Measurements from ENCODE around the gene INSM1. TPM values are rescaled to one million over a fixed set of nuclear protein-coding genes. Genes with fewer than 3 reads are reported as not detected.

The INSM1 gene
- total RNA-seq, 1 experiment from 2014 or later, result 0.05 TPM

- intact Hi-C loops (cut with micrococcal nuclease; ENCODE audit: unreplicated experiment), result loop anchor here (10.0 kb wide), 1 partner anchor 282 kb away; no protein-coding TSS in a partner anchor
- Histone ChIP-seq H3K4me1 (ENCODE audit: control insufficient read depth, insufficient read depth, low read length) (peaks cover 3% of the 10 kb centered on the region), H3K4me3 (ENCODE audit: low read depth in 2 of 2, low read length in 2 of 2) (no peak overlapping the region), H3K36me3 (ENCODE audit: control insufficient read depth, insufficient read depth, low read length) (no peaks in the 10 kb centered on the region), H3K27ac (ENCODE audit: low read length) (no peak overlapping the region), H3K9me3 (ENCODE audit: control insufficient read depth, insufficient read depth, low read depth, low read length) (no peaks in the 10 kb centered on the region), H3K27me3 (ENCODE audit: control insufficient read depth, insufficient read depth, low read length) (peaks cover 38% of the 10 kb centered on the region)
- ATAC-seq (no peak), DNase-seq (ENCODE audit: low read depth, low spot score) (no peak)
- in situ Hi-C loops (cut with HindIII; ENCODE audit: low pct_unique_long_range_greater_than_20kb, low sequenced_read_pairs), result no loop called here
- CTCF ChIA-PET, result no interaction called here
- BruUV-seq (replicated peaks), result no TSS peak
- POLR2A ChIA-PET, result no interaction called here
- no peak for TF ChIP-seq POLR2AphosphoS5 (IDR thresholded peaks at IDR 0.05; ENCODE audit: low read depth, low read length)
- TF ChIP-seq REST (IDR thresholded peaks at IDR 0.05; ENCODE audit: insufficient read depth in 1 of 2, low read depth in 2 of 2, low read length in 1 of 2), result no peak
- TF ChIP-seq SIN3A (IDR thresholded peaks at IDR 0.05; ENCODE audit: borderline replicate concordance, insufficient read depth, low read depth, low read length), result no peak
- no peak for TF ChIP-seq TCF7L2 (IDR thresholded peaks at IDR 0.05; ENCODE audit: low read depth, low read length)
- TF ChIP-seq CTCF (IDR thresholded peaks at IDR 0.05), result no peak
Measured at GRCh38 chr20:20366876-20367574, 879 bp upstream of the INSM1 start.

- TF ChIP-seq REST (IDR thresholded peaks at IDR 0.05; ENCODE audit: insufficient read depth in 1 of 2, low read depth in 2 of 2, low read length in 1 of 2) (no peak), CTCF (IDR thresholded peaks at IDR 0.05) (no peak), TCF7L2 (IDR thresholded peaks at IDR 0.05; ENCODE audit: low read depth, low read length) (no peak), SIN3A (IDR thresholded peaks at IDR 0.05; ENCODE audit: borderline replicate concordance, insufficient read depth, low read depth, low read length) (no peak), POLR2AphosphoS5 (IDR thresholded peaks at IDR 0.05; ENCODE audit: low read depth, low read length) (no peak)
- intact Hi-C loops (cut with micrococcal nuclease; ENCODE audit: unreplicated experiment), result loop anchor here (10.0 kb wide), 1 partner anchor 284 kb away; no protein-coding TSS in a partner anchor
- POLR2A ChIA-PET, result no interaction called here
Measured at GRCh38 chr20:20368418-20369249, 730 bp downstream of the INSM1 start.

More at GRCh38 chr20:20368418-20369249, 730 bp downstream of the INSM1 start:
- Histone ChIP-seq H3K36me3 (ENCODE audit: control insufficient read depth, insufficient read depth, low read length) (no peaks in the 10 kb centered on the region), H3K27ac (ENCODE audit: low read length) (no peak overlapping the region), H3K9me3 (ENCODE audit: control insufficient read depth, insufficient read depth, low read depth, low read length) (no peaks in the 10 kb centered on the region), H3K4me1 (ENCODE audit: control insufficient read depth, insufficient read depth, low read length) (peaks cover 3% of the 10 kb centered on the region), H3K4me3 (ENCODE audit: low read depth in 2 of 2, low read length in 2 of 2) (peak overlapping the region; percentile 18 to 30), H3K27me3 (ENCODE audit: control insufficient read depth, insufficient read depth, low read length) (peaks cover 38% of the 10 kb centered on the region)
- no TSS peak for BruUV-seq (replicated peaks)
- CTCF ChIA-PET, result no interaction called here
- in situ Hi-C loops (cut with HindIII; ENCODE audit: low pct_unique_long_range_greater_than_20kb, low sequenced_read_pairs), result no loop called here
- no peak for DNase-seq (ENCODE audit: low read depth, low spot score)
- peak; percentile 54 for ATAC-seq
